IPS-18c (cell line): Measurements from ENCODE around the gene FBXL20.

ENCODE experiments used
- H3K4me3 ChIP-seq: 2 replicates; pipeline ENCODE4 v1.7.0; 2013; ENCODE audit warnings: low read depth, mild to moderate bottlenecking, low read length, moderate library complexity; ENCODE audit not compliant: insufficient read depth
- H3K9me3 ChIP-seq: one replicate; pipeline ENCODE4 v1.6.1; 2013; ENCODE audit warnings: mild to moderate bottlenecking, low read length, moderate library complexity; ENCODE audit not compliant: control insufficient read depth, insufficient read depth

The FBXL20 gene

GRCh38 chr17:39208136-39208535, 193.3 kb downstream of the FBXL20 start:
- no peaks in the 10 kb centered on the region for H3K9me3 ChIP-seq
- H3K4me3 ChIP-seq, result no peak overlapping the region

- Histone ChIP-seq H3K4me3 (no peak overlapping the region), H3K9me3 (peaks cover 2% of the 10 kb centered on the region)
Measured at GRCh38 chr17:39205112-39205526, 196.3 kb downstream of the FBXL20 start.

GRCh38 chr17:39204245-39204644, 197.2 kb downstream of the FBXL20 start:
- Histone ChIP-seq H3K4me3 (no peak overlapping the region), H3K9me3 (peaks cover 2% of the 10 kb centered on the region)
